HG03064 (cell line): Measurements from ENCODE around the gene GRHL3.

Experiments
- ATAC-seq: cut with Tn5 transposase; IDR thresholded peaks from one replicate; pipeline ENCODE4 v1.9.1; 2021; ENCODE audit warnings: low read depth; ENCODE audit not compliant: unreplicated experiment

Gene GRHL3

DNA sequence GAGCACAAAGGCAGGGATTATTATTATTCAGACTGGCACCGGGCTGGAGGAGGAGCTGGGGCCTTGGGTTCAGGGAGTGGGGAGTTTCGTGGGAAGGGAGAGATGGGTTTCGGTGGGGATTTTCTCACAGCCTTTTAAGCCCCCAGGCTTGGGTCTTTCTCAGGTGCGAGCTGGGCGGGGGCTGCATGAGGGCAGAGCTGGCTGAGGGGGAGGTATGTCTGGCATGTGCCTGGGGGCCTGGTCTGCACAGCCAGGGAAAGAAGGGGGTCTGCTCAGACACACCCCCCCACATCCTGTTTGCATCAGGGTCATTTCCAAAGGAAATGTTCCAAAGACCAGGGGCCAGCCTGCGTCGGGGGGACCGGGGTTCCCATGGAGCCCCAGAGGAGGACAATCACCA lies 21.6 kb downstream of the GRHL3 start:
- ATAC-seq, result no peak

DNA sequence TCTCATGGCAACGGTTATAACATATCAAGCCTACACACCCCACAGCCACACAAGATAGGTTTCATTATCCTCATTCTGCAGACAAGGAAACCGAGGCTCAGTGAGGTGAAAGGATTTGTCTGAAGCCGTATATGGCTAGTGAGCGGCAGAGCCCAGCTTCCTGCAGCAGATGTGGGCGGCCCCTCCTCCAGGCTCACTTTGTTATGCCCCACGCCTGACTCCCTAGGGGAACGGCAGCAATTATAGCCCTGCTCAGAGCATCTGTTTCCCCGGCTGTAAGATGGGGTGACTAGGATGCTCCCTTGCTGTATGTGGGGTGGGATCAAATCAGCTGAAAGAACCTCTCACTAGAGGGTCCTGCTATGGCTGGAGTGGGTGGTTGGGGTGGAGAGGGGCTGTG lies 22.1 kb downstream of the GRHL3 start:
- no peak for ATAC-seq

DNA sequence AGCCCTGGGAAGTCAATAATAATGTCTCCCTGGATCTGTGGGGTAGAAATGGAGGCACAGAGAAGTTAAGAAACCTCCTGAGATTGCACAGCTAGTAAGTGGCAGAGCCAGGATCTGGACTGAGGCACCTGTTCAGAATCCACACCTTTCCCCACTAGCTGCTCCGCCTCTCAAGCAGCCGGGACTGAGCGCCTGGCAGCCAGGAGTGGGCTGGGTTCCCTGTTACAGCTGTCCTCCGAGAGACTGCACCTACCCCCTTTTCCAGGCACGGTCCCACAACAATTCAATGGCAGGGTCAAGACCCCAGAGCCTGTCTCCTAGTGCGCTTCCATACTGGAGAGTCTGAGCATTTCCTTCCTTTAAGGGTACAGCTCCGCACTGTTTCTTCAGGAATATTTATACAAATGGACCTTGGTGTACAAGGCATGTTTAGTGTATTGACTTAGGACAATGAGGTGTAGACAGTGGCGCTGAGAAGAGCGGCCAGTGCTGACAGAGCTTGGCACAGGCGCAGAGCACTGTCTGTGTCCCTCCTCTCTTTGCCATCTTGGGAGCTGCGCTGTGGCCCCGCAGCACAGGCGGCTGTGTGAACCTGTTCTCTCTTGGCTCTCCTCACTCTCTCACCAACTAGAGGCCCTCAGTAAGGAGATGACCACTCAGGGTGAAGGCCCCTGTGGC lies 24.4 kb downstream of the GRHL3 start:
- ATAC-seq, result no peak

DNA sequence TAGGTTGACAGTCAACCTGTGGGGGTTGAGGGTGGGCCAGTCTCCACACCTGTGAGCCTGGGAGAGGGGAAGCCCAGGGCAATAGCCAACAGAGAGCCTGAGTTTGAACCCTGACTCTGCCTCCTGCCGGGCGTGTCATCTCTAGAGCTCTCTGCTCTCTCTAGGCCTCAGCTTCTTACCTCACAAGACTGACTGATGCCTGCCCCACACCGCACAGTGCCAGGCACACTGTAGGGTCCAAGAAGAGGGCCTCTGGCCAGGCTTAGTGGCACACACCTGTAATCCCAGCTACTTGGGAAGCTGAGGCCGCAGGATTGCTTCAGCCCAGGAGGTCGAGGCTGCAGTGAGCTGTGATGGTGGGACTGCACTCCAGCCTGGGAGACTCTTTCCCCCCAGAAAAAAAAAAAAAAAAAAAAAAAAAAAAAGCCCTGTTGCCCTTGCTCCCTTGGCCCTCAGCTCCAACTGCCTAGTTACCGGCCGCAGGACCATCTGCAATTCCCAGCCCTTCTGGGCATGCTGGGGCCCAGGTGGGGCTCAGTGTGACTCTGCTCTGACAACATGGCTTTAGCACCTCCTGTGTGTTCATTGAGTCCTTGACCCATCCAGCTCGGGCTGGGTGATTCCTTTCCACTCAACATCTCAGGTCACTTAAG lies 25.1 kb downstream of the GRHL3 start:
- ATAC-seq, result no peak

DNA sequence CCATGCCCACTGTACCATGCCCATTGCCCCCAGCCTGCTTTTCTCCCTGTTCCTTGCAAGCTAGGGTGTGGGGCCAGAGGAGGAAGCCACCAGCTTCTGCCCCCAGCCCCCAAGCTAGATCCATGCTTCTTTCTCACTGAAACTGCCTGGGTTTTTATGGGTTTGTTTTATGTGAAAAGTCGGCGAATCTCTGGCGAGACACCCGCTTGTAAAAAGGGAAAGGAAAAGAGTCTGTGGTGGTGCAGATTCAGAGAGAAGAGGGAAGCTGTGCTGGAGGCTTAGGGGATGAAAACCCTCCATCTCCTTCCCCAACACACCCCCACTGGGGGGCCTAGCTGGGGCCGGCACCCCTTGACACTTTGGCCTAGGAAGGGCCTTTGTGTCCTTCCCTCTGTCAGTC lies 26.2 kb downstream of the GRHL3 start:
- ATAC-seq, result no peak

DNA sequence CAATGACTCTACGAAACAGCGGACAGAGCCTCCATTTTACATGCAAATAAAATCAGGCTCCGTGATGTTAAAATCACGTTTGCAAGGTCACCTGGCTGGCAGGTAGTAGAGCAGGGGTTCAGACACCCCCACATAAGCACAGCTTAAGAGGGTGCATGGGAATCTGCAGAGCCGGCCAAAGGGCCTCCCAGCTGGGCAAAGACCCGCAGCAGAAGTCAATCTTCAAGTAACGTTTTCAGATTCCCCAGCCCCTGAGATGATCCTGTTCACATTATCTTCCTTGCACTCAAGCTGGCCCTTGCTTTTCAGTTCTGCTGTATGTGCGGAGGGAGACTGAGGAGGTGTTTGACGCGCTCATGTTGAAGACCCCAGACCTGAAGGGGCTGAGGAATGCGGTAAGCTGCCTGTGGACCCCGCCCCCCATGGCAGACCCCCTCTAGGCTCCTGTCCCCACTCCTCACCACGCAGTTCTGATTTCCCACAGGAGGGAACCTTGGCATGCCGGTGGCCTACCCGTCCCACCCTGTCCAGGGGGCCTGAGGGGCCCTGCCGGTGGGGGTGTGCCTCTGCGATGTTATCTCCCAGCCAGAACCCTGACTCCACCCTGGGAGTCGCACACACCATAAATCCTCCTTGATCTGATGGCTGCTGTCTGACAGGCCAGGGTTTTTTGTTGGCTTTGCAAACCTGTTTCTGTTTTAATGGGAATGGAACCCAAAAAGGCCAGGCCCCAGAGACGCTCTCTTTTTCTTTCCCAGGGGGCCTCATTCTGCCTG lies 28.2 kb downstream of the GRHL3 start:
- no peak for ATAC-seq

DNA sequence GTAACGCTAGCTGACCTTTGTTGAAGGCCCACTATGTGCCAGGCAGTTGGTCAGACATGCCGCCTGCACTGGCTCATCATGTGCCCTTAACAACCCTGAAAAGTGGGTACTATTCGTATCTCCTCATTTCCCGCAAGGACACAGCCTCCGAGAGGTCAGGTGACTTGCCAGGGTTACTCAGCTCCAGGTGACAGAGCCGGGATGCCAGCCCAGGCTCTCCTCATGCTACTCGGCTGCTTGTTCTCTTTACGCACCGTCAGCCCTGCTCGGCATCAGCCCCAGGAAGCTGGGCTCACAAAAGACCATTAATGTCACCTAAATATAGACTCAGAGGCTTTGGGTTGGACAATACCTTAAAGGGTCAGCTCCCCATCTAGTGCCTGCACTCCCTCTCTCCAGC lies 29.0 kb downstream of the GRHL3 start:
- ATAC-seq, result no peak

DNA sequence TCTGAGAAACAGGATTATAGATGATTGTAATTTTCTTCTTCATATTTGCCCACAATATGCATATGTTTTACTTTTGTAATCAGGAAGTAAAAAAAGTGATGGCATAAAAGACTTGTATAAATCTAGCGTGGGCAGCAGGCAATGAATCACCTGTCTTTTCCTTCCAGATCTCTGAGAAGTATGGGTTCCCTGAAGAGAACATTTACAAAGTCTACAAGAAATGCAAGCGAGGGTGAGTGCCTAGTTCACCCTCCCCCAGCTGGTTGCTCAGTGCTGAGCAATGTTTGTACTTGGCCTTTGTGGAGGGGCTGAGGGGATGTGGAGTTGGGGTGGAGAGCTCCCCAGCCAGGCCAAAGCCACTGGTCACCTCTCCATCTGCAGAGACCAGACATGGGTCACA lies 30.7 kb downstream of the GRHL3 start:
- no peak for ATAC-seq

DNA sequence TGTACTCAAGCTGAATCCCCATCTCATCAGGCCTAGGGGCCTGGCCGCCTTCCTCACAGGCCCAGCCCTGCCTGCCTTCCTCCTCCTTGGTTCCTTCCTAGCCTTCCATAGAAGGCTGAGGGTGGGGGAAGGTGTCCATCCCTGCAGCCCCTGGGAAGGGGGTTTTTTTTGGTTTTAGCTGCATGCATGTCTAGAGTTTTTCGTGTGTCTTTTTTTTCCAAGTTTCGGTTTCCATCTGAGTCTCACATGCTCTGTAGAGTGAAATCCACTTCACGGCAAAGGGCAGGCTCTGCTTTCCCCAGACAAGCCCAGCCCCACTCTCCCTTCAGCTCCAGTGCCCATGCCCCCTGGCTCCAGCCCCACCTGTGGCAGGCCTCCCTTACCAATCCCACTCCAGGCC lies 32.1 kb downstream of the GRHL3 start:
- no peak for ATAC-seq

DNA sequence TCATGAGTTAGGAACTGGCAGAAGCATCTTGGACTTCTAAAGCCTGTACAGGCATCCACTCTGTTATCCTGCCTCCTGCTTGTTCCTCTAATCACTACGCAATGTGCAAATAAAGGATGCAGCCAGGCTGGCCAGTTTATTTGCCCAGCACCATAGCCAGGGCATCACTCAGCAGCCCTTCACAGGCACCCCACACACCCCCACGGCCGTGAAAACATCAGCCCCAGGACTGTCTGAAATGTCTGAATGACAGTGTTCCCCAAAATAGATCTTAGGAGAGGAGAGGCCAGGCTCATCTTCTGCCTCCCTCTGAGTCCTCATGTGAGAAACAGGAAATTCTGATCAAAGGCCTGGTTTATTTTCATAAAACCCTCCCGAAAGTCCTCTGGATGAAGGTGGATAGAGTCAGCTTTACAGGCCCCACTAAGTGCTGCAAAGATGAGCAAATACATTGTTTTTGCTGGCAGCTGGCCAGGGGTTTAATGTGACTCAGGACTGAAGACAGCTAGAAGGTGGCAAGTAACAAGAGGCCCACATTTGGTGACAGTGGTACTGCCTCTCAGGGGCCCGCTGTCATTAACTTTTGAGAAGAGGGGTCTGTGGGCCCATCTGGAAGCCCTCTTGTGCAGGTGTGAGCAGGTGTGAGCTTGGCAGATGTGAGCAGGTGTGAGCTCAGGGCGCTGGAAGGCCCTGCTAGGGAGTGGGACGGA lies 32.9 kb downstream of the GRHL3 start:
- no peak for ATAC-seq

DNA sequence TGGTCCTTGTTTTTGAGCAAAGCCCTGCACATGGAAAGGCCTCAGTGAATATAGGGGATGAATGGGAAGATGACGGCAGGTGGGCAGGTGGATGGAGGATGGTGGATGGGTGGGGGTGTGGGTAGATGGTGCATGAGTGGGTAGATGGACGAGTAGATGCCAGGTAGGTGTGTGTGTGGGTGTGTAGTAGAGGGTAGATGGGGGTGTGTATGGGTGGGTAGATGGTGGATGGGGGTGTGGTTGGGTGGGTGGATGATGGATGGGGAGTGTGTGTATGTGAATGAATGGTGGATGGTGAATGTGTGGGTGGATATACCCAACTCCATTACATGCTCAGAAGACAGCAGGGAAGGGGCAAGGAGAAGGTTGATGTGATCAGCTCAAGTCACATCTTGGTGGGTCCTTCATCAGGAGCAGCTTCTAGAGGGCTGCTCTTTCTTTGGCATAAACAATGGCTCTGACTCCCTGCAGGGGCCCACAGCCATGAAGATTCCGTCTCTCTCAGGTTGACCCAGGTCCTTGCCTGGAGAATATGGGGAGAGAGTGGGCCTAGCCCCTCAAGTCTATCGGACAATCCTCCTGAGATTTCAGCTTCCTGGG lies 34.2 kb downstream of the GRHL3 start:
- no peak for ATAC-seq

DNA sequence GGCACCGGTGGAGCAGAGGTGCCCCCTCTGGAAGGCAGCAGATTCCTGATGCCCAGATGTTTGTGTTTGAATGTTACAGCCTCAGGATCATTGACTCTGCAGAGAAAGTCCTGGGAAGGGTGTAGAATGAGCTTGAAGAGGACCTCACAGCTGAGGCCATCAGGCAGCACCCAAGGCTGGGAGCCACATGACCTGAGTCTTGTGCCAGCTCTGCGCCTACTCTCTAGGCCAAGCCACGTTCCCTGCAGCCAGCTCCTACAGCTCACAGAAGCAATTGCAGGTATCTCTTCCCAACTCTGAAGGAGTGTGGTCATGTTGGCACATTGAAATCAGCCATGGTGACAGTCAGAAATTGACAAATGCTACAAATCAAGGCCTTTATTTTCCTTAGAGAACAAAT lies 36.3 kb downstream of the GRHL3 start:
- no peak for ATAC-seq

DNA sequence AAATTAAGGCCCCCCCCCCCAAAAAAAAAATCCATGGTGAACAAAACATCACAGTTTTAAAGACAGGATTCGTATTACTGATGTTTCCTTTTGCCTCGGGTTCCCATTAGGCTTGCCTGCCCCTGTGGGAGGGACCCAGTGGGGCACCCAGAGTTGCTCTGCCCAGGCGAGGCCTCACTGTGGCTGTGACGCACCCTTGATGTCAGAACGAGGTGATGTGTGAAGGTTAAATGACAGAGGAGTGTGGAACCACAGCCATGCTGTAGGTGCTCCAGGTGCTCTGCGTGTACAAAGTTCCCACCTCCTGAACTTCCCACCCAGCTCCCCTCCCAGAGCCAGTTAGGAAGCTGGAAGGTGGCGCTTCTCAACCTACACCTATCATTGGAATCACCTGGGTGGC lies 37.9 kb downstream of the GRHL3 start:
- no peak for ATAC-seq

DNA sequence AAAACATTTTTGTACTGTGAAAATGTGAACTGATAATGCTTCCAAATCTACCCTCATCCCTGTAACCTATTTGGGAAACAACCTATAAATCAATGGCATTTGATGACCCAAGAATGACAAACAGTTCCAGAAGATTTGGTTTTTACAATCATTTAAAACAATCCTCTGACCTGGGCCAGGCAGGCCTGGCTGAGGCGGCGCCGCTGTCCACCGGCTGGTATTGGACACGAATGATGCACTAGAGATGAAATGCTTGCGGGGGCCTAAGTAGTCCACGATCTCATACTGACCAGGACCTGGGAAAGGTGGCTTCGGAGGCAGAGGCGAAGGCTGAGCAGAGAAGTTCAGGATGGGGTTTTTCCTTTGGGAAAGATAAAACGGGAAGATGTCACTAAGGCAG lies 41.5 kb downstream of the GRHL3 start:
- no peak for ATAC-seq

DNA sequence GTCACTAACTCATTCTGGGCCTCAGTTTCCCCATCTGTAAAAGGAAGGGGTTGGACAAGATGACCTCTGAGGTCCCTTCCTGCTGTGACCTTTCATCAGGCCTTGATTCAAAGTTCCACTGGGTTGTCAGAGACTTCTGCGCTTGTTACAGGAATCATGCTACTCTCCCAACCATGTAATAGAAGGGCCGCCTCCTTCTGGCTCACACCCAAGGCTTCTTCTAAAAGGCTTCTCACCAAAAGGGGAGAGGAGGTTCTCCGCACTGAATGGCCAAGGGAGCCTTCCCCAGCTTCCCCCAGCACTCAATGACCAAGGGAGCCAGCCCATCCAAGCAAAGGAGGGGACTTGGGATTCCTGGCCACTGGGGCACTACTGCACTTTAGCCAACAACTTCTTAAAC lies 42.7 kb downstream of the GRHL3 start:
- no peak for ATAC-seq

DNA sequence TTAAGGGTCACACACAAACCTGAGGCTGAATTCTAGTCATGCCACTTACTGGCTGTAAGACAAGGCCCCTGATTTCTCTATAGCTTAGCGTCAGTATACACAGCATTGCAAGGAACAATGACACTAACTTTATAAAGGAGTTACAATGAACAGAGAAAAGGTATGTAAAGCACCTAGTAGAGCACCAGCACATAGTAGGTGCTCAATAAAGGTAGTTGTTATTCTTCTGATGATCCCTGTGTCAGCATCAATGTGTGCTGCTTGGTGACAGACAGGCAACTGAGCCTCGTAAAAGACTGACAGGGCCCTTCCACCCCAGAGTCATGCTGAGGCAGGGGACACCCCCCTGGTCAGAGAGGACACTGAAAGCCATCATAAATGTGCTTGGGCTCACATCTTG lies 43.2 kb downstream of the GRHL3 start:
- no peak for ATAC-seq

DNA sequence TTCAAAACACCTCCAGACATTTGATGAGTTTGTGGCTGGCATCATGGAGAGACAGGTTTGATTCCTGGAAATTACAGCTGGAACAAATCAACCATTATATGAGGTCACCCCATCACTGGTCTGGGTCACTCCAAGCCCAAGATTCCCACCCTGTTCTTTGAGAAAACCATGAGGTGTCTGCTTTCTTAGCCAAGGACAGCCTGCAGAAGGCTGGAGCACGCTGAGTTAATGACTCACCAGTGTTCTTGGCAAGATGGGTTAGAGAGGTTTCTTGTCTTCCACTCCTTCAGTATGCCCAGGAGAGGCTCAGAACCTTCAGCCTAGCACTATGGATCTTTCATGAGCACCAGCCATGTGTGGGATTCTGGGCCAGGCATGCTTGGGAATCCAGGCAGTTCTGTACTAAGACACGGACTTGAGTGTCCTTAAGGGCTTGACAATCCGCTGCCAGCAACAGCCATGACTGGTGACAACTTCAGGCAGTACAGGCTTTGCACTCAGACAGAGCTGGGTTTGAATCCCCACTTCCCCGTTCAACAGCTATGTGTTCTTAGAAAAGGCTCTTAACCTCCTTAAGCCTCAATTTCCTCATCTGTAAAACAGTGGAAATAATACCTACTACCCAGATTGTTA lies 43.9 kb downstream of the GRHL3 start:
- no peak for ATAC-seq

DNA sequence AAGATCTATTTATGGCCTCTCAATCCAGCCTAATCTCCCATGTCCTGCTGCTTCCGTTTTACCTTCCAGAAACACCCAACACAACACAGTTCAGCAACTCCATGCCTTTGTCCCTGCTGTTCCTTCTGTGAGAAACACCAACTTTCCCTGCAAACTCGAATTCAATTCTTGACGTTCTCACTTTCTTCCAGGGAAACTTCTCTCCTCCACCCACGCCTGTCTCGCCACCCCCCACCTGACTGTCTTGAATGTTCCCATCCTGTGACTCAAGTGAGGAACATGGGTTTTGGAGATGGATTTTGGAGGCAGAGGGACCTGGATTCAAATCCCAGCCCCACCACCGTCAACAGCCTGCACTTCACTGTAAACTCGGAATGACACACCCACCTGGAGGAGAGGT lies 44.8 kb downstream of the GRHL3 start:
- no peak for ATAC-seq

DNA sequence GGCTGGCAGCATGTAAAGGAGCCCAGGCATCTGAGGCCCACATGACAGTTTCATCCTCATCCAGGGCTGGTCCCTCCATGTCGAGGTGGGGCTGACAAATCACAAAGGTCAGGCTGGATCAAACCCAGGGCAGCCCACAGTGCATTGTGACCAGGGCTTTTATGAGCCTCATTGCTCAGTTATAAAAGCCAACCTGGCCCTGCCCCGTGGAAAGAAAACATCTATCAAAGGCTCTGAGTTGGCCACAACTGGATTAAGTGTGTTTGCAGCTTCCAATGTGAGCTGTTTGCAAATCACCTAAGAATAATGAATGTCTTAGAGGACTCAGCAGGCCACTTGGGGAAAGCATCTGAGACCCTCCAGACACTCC lies 45.4 kb downstream of the GRHL3 start:
- no peak for ATAC-seq

DNA sequence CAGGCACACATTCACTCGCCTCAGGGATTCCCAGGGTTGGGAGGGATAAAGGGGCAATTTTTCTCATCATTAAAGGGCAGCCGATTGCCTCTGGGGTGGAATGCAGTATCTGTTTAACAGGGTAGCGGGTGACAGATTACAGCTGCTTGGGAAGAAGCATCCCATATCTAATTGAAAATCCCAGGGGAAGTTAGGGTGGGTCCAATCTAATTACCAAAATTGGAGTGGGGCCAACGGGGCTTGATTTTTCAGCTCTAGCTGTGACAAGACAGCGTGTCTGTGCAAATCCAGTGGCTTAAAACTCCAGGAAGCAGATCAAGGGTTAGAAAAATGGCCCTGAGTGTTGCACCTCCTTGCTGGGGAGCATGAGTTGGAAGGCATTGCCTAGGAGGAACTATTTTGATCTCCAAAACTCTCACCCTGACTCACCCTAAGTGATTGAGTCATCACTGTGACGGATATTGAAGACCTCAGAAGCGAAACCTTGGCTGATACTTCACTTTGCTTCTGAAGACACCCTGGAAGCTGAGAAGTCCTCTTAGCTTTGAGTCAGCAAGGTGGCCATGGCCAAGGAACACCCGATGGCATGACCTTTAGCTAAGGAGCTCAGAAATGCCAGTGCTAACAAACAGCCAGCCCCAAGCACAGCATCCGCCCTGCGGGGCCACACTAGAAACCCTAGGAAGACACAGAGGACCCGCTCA lies 46.0 kb downstream of the GRHL3 start:
- ATAC-seq, result no peak
